H54 (cell line): ENCODE results near the gene VPS37C.
"Not testable (repeated sequence)": the region's sequence is repeated elsewhere in the genome, so short reads cannot be mapped to it uniquely, and the experiment has no call there.

ENCODE experiments used
- DNase-seq: peaks from one replicate; pipeline ENCODE4 v3.0.0; 2011; ENCODE audit warnings: low spot score, mixed read lengths; ENCODE audit not compliant: insufficient read length
- FAIRE-seq: peaks from 3 replicates; lab custom pipeline; 2011; peaks lifted over from hg19 to GRCh38; lab: Jason Lieb, UNC
- POLR2A ChIP-seq: IDR thresholded peaks from 2 replicates; pipeline ENCODE4 v1.6.1; 2011; ENCODE audit warnings: low read depth, mild to moderate bottlenecking, low read length

The VPS37C gene

DNA sequence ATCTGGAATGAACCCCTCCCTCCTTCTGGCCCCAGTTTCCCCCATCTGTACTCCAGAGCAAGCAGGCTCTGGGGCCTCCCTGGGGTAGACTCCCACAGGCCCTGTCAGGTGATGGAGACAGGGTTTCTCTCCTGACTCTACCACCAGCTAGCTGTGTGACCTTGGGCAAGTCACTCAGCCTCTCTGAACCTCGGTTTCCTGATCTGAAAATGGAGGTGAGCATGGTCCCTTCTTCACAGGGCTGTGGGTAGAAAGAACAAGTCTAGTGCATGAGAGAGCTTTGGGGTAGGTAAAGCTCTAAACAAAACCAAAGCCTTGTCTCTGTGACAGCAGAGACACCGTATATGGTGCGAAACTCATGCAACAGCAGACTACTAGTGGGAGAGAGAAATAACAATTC lies 53.3 kb downstream of the VPS37C start:
- no peak for DNase-seq

DNA sequence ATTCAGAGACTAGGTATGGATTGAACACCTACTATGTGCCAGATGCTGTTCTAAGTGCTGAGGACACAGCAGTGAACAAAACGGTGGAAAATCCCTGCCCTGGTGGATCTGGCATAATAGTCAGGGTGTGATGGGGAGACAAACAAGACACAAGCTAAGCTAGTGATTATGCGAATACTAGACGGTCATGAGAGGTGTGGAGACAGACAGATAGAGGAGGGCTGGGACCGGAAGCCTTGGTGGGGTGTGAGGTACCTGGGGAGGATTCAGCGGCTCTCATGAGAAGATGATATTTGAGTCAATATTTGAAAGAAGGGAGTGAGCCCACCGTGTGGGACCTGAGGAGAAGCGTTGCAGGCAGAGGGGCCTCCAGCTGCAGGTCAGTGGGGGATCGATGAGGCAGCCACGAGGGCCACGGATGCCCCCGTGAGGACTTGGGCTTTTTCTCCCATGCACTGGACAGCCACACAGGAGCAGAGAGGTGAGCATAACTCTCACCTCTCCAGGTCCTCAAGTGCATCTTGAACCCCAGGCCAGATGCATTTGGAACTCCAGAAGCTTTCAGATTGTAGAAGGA lies 54.2 kb downstream of the VPS37C start:
- no peak for TF ChIP-seq POLR2A
- FAIRE-seq: no peak
- DNase-seq: no peak

More for the DNA sequence above, 53.3 kb downstream of the VPS37C start:
- TF ChIP-seq POLR2A: no peak
- no peak for FAIRE-seq

DNA sequence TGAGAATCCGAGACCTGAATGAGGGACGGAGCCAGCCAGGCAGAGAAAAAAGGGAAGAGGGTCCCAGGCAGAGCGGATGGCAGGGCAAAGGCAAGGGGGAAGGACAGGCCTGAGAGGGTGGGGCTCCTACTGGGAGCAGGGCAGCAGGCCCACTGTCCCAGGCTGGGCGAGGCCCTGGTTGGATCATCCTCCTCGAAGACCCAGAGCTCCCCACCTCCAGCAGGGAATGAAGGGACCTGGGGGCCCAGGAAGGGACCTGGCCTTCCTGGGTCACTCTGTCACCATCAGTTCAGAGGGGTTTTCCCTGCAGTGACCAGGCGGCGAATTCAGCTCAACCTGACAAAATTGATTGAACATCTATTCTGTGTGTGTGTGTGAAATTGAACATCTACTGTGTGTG lies 54.9 kb downstream of the VPS37C start:
- no peak for TF ChIP-seq POLR2A
- FAIRE-seq (no peak), DNase-seq (no peak)

DNA sequence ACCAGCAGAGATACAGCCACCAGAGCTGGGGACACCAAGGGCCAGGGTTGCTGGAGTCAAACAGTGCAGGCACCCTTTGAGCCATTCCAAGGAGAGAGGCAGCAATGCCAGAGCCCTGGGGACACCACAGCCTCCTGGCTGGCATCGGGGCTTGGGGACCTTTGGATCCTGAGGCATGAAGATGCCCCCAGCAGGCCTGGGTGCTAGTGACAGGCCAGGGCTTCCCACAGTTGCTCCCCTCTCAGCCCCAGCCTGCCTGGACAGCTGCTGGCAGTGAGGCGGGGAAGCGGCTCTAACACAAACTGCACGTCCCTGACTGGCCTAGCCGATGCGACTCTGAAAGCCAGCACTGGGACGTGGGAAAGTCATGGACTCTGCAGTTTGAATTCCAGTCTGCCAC lies 56.3 kb downstream of the VPS37C start:
- DNase-seq (no peak), FAIRE-seq (no peak)
- TF ChIP-seq POLR2A: no peak

DNA sequence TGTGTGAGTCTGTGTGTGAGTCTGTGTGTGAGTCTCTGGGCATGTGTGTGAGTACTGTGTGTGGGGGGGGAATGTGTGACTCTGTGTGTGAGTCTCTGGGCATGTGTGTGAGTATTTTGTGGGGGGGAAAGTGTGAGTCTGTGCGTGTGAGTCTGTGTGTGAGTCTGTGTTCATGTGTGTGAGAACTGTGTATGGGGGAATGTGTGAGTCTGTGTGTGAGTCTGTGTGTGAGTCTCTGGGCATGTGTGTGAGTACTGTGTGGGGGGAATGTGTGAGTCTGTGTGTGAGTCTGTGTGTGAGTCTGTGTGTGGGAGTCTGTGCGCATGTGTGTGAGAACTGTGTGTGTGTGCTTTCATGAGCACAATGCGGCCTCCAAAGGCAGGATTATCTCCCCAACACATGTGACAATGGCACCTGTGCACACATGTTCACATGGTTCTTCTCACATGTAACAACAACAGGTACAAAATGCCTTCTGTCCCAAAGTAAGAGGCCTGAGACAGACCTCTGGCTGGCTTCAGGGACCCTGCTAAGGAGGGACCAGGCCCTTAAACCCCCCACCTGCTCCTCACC lies 57.3 kb downstream of the VPS37C start:
- no peak for FAIRE-seq
- DNase-seq: no peak
- no peak for TF ChIP-seq POLR2A

DNA sequence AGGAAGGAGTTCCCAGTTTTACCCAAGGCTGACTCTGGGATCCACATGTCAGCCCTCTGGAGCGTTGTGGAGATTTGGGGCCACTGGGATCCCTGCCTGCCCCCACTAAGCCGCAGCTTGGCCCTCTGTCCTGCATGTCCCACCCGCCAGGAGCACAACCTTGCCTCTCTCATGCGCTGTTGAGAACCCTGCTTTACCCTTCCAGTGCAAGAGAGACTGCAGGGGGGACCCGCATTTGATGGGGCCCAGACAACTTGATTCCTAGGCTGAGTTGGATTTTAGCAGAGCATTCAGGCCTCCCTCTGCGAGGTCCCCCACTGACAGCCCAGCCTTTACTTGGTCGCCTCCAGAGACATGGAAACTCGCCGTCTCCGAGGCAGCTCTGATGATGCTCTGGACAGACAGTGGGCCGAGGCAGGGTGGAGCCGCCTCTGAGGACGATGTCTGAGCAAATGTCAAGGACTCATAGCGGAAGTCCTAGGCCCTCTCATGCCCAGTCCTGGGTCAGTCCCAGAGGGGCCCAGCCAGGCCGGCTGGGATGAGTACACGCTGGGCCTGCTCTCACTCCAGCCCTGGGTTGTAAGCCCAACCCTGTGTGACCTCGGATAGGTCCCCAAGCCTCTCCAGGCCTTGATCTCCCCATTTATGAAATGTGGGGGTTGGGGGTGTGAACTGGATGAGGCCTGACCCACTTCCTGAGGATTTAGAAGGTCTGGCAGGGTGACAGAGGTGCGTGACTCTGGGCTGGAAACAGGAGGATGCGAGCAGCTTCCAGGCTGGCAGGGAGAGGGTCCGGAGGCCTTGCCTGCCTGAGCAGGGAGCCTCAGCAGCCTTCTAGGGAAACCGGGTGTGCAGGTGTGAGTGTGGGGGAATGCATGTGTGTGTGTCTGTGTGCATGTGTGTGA lies 58.3 kb downstream of the VPS37C start:
- TF ChIP-seq POLR2A: no peak
- DNase-seq (no peak), FAIRE-seq (no peak)

DNA sequence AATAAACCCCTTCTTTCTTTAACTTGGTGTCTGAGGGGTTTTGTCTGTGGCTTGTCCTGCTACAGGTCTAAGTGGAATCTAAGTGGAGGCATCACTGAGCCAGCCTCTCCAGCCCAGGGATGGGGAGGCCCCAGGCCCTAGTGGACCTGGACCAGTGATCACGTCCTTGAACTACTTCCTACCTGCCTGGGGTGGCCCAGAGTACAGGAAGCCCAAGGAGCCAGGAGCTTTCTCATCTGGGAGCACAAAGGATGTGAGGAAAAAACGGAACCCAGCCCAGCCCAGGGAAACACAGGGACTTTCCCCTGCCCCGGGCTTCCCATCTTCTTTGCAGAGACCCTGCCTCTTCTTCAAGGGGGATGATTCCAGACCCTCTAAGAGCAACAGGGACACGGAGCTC lies 62.4 kb downstream of the VPS37C start:
- DNase-seq: no peak
- no peak for FAIRE-seq
- no peak for TF ChIP-seq POLR2A

DNA sequence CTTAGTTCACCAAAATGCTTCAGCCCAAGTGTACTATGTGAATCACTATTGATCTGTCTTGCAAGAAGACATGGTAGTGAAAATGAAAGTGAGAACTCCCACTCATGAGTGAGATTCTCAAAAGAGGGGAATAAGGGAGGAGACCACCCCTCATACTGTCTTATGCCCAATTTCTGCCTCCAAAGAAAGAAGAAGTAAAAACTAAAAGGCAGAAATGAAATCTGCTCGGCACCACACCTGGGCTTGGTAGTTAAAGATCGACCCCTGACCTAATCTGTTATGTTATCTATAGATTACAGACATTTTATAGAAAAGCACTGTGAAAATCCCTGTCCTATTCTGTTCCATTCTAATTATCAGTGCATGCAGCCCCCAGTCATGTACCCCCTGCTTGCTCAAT lies 63.0 kb downstream of the VPS37C start:
- not testable (repeated sequence) for FAIRE-seq

DNA sequence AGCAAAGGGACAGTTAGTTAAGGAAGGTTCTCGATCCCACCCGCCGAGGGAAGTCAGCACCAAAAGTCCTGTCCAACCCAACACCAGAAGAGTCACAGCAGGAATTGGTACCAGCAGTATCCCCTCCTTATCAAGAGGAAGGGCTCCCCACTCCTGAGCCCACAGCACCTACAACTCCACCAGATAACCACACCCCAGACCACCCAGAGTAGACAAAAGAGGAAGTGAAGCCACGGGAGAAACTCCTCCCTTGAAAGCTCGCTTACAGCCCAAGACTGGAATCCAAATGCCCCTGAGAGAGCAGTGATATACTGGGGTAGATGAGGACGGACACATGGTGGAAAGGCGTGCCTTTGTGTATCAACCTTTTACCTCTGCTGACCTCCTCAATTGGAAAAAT lies 66.2 kb downstream of the VPS37C start:
- no peak for TF ChIP-seq POLR2A
- FAIRE-seq (no peak), DNase-seq (no peak)

More for the DNA sequence above, 63.0 kb downstream of the VPS37C start:
- DNase-seq: not testable (repeated sequence)

DNA sequence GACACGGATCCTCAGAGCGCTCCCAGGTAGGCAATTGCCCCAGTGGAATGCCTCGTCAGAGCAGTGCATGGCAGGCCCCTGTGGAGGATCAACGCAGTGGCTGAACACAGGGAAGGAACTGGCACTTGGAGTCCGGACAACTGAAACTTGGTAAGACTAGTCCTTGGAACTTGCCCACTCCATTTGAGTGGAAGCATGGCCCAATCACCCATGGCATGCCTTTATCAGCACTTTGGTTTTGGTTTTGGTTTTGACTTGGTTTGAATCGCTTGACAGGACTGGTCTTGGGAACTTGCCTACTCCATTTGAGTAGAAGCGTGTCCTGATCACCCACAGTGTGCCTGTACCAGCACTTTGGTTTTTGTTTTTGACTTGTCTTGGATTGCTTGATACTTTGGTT lies 67.1 kb downstream of the VPS37C start:
- not testable (repeated sequence) for FAIRE-seq, DNase-seq

DNA sequence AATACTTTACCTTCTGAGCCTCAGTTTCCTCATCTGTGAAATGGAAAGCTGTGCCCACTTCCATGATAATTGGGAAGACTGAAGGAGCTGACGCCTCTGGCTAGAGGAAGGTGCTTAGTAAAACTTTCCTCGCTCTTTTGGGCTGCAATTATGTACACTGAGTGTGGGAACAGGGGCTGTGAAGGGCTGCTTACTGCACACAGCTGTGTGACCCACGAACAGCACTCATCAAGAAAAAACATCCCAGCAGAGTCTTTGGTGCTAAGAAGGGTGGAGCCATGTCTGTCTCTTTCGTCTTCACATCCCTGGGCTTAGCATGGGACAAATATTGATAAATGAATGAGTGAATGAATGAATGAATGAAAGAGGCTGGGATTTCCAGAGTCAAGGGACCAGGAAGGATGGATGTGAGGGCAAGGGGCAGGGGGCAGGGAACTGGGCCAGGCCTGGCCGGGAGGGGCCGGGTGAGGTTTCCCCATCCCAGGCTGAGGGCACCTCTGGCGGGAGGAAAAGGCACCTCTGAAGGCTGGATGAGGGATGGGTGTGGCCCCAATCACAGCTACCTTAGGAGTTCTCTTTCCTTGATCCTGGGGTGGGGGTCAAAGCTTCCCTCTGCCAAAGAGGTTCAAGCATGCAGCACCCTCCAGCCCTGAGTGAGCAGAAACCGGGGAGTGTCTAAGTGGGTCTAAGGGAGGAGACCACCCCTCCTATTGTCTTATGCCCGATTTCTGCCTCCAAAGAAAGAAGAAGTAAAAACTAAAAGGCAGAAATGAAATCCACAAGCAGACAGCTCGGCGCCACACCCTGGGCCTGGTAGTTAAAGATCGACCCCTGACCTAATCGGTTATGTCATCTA lies 68.1 kb downstream of the VPS37C start:
- TF ChIP-seq POLR2A: no peak
- FAIRE-seq: no peak
- DNase-seq: no peak

DNA sequence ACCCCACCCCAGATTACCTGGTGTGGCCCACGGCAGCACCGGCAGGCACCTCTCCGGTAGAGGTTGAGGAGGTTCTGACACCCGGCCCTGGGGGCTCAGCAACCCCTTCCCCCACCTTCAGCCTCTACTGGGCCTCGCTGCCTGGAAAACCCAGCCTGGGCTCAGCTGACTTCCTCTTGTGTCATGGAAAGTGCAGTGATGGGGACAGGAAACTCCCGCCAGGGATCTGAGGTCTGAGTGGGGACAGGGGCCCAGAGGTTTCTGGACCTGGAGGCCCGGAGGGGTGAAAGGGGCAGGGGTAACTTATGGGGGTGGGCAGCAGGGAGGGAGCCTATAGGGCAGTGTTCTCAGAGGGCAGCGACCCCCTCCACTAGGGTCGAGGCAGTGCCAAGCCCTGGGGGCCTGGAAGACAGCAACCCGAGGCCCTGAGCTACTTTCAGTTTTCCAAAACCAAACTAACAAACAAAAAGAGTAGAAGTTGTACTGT lies 68.9 kb downstream of the VPS37C start:
- no peak for TF ChIP-seq POLR2A
- FAIRE-seq (no peak), DNase-seq (no peak)

DNA sequence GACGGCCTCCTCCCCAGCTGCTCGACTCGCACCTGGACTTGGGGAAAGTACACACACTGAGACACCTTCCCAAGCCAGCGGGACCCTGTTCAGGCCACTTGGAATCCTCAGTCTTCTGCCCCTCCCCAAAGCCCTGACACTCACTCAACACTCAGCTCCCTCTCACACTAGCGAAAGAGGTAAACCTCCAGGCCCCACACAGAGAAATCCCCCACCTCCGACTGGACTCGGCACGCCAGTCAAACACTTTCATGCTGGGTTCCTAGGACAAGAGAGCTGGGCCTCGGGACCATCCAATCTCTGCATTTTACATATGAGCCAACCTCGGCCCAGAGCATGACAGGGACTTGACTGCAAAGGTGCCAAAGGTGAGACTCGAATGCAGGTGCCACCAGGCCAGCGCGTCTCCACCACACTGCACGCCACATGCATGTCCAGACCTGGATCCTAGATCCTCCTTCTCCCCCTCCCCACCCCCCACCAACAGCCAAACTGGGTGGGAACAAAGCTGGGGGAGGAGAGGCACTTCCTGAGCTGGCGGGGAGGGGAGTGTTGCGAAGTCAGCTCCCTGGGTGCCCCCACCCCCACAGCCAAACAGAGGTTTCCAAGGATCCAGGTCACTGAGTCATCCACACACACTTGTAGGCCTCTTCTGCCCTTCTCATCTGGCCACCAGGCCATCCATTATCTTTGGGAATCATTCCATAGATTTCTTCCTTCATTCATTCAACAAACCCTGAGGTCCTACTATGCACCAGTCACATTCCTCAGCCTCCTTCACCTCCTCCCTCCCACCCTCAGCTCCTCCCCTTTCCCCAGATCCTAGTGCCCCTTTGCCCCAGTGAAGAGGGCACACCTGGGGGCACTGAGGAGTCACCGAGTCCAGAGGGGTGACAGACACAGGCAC lies 69.6 kb downstream of the VPS37C start:
- DNase-seq (no peak), FAIRE-seq (no peak)
- no peak for TF ChIP-seq POLR2A
